Progenitor cell of endocrine pancreas (in vitro differentiated cells): ENCODE measurements around the gene ALAS1. TPM values are rescaled to one million over a fixed set of nuclear protein-coding genes. Genes with fewer than 3 reads are reported as not detected.

Source experiments
- DNase-seq: peaks from one replicate; pipeline ENCODE4 v3.0.0; 2021; ENCODE audit warnings: low spot score; ENCODE audit not compliant: unreplicated experiment
- H3K27ac Mint-ChIP-seq: 2 replicates; pipeline ENCODE4 v1.8.0; 2021; ENCODE audit warnings: mild to moderate bottlenecking, moderate library complexity, mixed read lengths
- H3K27me3 Mint-ChIP-seq: 2 replicates; pipeline ENCODE4 v1.8.0; 2021; ENCODE audit warnings: mixed read lengths
- H3K36me3 Mint-ChIP-seq: 2 replicates; pipeline ENCODE4 v1.8.0; 2022; ENCODE audit warnings: mixed read lengths; ENCODE audit not compliant: insufficient read depth
- H3K4me1 Mint-ChIP-seq: 2 replicates; pipeline ENCODE4 v1.8.0; 2021; ENCODE audit warnings: low read depth, mixed read lengths
- H3K4me3 Mint-ChIP-seq: 2 replicates; pipeline ENCODE4 v1.8.0; 2021; ENCODE audit warnings: low read depth, mild to moderate bottlenecking, moderate library complexity, mixed read lengths
- H3K9me3 Mint-ChIP-seq: 2 replicates; pipeline ENCODE4 v1.8.0; 2021; ENCODE audit warnings: low read depth, mixed read lengths
- CTCF ChIP-seq: fragments of 200-600 bp; sonication (generic); IDR thresholded peaks from one replicate; pipeline ENCODE4 v1.5.0; 2021; ENCODE audit warnings: antibody characterized with exemption, mild to moderate bottlenecking; ENCODE audit not compliant: unreplicated experiment
- total RNA-seq: library from RNA; stranded (reverse); gene quantifications from 2 replicates; pipeline ENCODE4 v1.2.1, GENCODE V29; 2021

The ALAS1 gene
- total RNA-seq, 1 donor from 2014 or later: 32.2 TPM

GRCh38 chr3:52259035-52259434 is 61.1 kb downstream of the ALAS1 start:
- no peak for DNase-seq
- H3K4me3 Mint-ChIP-seq: no peak overlapping the region
- peaks cover 16% of the 10 kb centered on the region for H3K4me1 Mint-ChIP-seq
- H3K27me3 Mint-ChIP-seq: no peaks in the 10 kb centered on the region
- H3K36me3 Mint-ChIP-seq: peaks cover 42% of the 10 kb centered on the region
- no peaks in the 10 kb centered on the region for H3K9me3 Mint-ChIP-seq
- no peak overlapping the region for H3K27ac Mint-ChIP-seq
- TF ChIP-seq CTCF: no peak

- H3K27me3 Mint-ChIP-seq: no peaks in the 10 kb centered on the region
- TF ChIP-seq CTCF: no peak
- peaks cover 20% of the 10 kb centered on the region for H3K4me1 Mint-ChIP-seq
- H3K4me3 Mint-ChIP-seq: no peak overlapping the region
- no peaks in the 10 kb centered on the region for H3K9me3 Mint-ChIP-seq
- DNase-seq: no peak
- peaks cover 44% of the 10 kb centered on the region for H3K36me3 Mint-ChIP-seq
- no peak overlapping the region for H3K27ac Mint-ChIP-seq
Measured at GRCh38 chr3:52259448-52259847, 61.5 kb downstream of the ALAS1 start.

- no peak overlapping the region for H3K4me3 Mint-ChIP-seq
Measured at GRCh38 chr3:52262447-52262846, 64.5 kb downstream of the ALAS1 start.

More at GRCh38 chr3:52262447-52262846, 64.5 kb downstream of the ALAS1 start:
- TF ChIP-seq CTCF: no peak
- H3K9me3 Mint-ChIP-seq: no peaks in the 10 kb centered on the region
- peaks cover 56% of the 10 kb centered on the region for H3K36me3 Mint-ChIP-seq
- H3K27ac Mint-ChIP-seq: no peak overlapping the region
- peaks cover 28% of the 10 kb centered on the region for H3K4me1 Mint-ChIP-seq
- no peaks in the 10 kb centered on the region for H3K27me3 Mint-ChIP-seq
- no peak for DNase-seq

Other genes with a start within 250 kb of the ALAS1 start
- gene GPR62, start 242.8 kb upstream of the ALAS1 start, total RNA-seq: 0.12 TPM in 1 of 2 replicates, not detected in the other
- 159 and 160 TPM in 2 replicates for gene PCBP4, start 230.7 kb upstream of the ALAS1 start, total RNA-seq
- 13.7 and 14.4 TPM in 2 replicates for gene ABHD14B, start 224.1 kb upstream of the ALAS1 start, total RNA-seq
- gene ABHD14A, start 223.1 kb upstream of the ALAS1 start, total RNA-seq: 16.4 and 19.4 TPM in 2 replicates
- gene ACY1, start 214.6 kb upstream of the ALAS1 start, total RNA-seq: 38.0 and 43.0 TPM in 2 replicates
- 1,205 and 1,236 TPM in 2 replicates for gene RPL29, start 202.3 kb upstream of the ALAS1 start, total RNA-seq
- gene DUSP7, start 141.6 kb upstream of the ALAS1 start, total RNA-seq: 10.1 and 10.3 TPM in 2 replicates
- 14.4 and 14.5 TPM in 2 replicates for gene POC1A, start 43.7 kb upstream of the ALAS1 start, total RNA-seq
- gene TLR9, start 27.5 kb downstream of the ALAS1 start, total RNA-seq: not detected in 2 replicates
- 27.6 and 31.5 TPM in 2 replicates for gene TWF2, start 41.0 kb downstream of the ALAS1 start, total RNA-seq
- gene PPM1M, start 47.6 kb downstream of the ALAS1 start, total RNA-seq: 6.1 and 6.7 TPM in 2 replicates
- gene WDR82, start 80.5 kb downstream of the ALAS1 start, total RNA-seq: 89.3 and 93.1 TPM in 2 replicates
- 52.5 and 53.6 TPM in 2 replicates for gene GLYCTK, start 89.7 kb downstream of the ALAS1 start, total RNA-seq
- 11.6 and 14.0 TPM in 2 replicates for gene DNAH1, start 118.2 kb downstream of the ALAS1 start, total RNA-seq
- 89.8 and 107 TPM in 2 replicates for gene BAP1, start 211.8 kb downstream of the ALAS1 start, total RNA-seq
- gene PHF7, start 212.5 kb downstream of the ALAS1 start, total RNA-seq: 4.6 and 5.5 TPM in 2 replicates
- gene SEMA3G, start 246.9 kb downstream of the ALAS1 start, total RNA-seq: 0.79 and 1.1 TPM in 2 replicates